SIG-M5 treated with dmso at 0.1 percent for 504 hours (cell line): Measurements from ENCODE around the gene ZAR1.
"Not testable (repeated sequence)": the region's sequence is repeated elsewhere in the genome, so short reads cannot be mapped to it uniquely, and the experiment has no call there.

Source experiments
- DNase-seq: peaks from one replicate; lab custom pipeline; 2025; ENCODE audit not compliant: unreplicated experiment; lab: John Stamatoyannopoulos, UW

The ZAR1 gene, protein sequence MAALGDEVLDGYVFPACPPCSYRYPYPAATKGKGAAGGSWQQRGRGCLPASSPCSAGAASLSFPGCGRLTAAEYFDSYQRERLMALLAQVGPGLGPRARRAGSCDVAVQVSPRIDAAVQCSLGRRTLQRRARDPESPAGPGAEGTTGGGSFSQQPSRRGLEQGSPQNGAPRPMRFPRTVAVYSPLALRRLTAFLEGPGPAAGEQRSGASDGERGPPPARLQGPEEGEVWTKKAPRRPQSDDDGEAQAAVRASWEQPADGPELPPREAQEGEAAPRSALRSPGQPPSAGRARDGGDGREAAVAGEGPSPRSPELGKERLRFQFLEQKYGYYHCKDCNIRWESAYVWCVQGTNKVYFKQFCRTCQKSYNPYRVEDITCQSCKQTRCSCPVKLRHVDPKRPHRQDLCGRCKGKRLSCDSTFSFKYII

DNA sequence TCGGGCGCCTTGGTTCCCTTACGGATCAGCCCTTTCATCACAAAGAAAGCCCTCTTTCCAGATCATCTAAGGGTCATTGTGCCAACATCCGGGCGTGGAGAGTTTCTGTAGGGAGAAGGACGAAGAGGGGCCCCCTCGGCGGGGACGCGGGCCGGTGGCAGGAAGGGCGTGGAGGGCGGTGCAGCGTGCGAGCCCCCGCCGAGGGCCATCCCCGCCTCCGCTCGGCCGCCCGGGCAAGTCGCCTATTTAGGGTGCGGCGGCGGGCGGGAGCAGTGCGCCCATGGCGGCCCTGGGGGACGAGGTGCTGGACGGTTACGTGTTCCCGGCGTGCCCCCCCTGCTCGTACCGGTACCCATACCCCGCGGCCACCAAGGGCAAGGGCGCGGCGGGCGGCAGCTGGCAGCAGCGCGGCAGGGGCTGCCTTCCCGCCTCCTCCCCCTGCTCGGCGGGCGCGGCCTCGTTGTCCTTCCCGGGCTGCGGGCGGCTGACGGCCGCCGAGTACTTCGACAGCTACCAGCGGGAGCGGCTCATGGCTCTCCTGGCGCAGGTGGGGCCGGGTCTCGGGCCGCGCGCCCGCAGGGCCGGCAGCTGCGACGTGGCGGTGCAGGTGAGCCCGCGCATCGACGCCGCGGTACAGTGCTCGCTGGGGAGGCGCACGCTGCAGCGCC is at the start of gene ZAR1:
TSS of gene ZAR1 (plus strand) at position 241 of the 668 bp plus-strand sequence. CDS start at position 281, 40 bp downstream.
- no peak for DNase-seq

DNA sequence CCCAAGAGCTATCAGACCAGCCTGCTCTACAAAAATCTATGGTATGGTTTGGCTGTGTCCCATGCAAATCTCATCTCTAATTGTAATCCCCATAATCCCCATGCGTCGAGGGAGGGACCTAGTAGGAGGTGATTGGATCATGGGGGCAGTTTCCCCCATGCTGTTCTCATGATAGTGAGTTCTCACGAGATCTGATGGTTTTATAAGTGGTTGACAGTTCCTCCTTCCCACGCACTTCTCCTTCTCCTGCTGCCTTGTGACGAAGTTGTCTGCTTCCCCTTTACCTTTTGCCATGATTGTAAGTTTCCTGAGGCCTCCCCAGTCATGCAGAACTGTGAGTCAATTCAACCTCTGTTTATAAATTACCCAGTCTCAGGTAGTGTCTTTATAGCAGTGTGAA is 49.1 kb upstream of the ZAR1 start:
- not testable (repeated sequence) for DNase-seq

DNA sequence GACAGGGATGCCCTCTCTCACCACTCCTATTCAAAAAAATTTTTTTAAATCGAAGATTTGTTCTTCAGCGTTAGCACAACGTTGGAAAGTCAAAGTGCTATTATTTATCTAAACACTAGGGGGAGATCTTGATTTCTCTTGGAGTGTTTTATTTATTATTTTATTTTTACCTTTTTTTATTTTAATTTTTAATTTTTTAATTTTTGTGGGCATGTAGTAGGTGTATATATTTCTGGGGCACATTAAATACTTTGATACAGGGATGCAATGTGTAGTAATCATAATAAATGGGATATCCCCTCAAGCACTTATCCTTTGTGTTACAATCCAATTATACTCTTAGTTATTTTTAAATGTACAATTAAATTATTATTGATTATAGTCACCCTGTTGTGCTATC is 44.3 kb upstream of the ZAR1 start:
- DNase-seq: no peak

DNA sequence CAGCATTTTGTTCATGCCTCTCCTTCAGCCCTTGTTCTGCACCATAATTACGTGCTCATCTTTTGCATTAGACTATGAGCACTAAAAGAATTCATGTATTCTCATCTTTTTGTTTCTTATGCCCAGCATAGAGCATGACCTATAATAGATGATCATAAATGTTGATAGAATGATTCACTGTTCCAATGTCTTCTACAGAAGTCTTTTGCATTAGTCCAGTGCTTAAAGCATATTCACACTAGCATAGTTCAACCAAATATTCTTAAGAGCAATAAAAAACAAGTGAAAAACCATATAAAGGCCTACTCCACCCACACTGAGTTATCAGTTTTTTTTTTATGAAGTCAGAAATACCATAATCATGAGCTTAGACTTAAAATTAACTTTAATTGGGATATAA is 43.4 kb upstream of the ZAR1 start:
- no peak for DNase-seq

DNA sequence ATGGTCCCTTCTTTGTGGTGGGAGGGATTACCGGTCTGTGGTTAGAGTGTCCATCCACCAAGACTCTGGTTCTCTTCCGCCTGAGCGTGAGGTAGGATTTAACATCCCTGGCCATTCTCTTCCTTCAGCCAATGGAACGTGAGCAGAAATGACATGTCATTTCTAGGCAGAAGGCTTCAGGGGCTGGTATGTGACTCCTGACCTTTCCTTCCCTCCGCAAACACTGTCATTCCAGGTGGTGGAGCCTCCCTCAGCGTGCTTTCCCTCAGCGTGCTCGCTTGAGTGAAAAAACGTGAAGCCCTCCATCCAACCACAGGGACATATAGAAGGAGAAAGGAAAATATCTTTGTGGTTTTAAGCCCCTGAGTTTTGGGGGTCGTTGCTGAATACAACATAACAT is 40.9 kb upstream of the ZAR1 start:
- DNase-seq: no peak

DNA sequence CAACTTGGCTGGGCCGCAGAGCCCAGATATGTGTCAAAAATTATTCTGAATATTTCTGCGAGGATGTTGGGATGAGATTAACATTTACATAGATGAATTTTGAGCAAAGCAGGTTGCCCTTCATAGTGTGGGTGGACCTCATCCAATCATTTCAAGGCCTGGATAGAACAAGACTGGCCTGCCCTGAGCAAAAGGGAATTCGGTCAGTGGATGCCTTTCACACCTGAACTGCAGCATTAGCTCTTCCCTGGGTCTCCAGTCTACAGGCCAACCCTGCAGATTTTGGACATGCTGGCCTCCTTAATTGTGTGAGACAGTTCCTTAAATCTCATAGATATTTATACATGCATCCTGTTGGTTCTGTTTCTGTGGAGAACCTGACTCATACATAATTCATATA is 39.3 kb upstream of the ZAR1 start:
- DNase-seq: no peak

DNA sequence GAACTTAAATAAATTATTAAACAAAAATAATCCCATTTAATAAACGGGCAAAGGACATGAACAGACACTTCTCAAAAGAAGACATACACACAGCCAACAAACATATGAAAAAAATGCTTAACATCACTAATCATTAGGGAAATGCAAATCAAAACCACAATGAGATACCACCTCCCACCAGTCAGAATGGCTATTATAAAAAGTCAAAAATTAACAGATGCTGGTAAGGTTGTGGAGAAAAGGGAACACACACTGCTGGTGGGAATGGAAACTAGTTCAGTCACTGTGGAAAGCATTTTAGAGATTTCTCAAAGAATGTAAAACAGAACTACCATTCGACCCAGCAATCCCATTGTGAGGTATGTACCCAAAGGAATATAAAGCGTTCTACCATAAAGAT is 38.4 kb upstream of the ZAR1 start:
- DNase-seq: not testable (repeated sequence)

DNA sequence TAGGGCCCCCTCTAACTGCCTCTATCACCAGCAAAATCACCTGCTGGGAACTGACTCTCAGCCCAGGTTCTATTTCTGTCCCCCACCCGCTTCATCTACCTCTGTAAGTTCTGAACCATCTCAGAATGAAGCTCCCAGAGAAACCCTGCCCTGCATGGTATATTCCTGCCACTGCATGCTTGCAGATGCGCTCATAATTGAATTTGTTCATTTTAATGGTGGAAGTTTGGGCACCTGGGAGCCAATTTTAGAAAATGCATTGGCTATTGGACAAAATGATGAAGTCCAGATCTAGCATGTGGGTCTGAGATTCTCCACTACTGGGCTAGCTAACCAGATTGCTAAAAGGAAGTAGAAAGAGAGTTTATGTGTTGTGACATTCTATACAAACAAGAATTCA is 35.5 kb upstream of the ZAR1 start:
- DNase-seq: no peak

DNA sequence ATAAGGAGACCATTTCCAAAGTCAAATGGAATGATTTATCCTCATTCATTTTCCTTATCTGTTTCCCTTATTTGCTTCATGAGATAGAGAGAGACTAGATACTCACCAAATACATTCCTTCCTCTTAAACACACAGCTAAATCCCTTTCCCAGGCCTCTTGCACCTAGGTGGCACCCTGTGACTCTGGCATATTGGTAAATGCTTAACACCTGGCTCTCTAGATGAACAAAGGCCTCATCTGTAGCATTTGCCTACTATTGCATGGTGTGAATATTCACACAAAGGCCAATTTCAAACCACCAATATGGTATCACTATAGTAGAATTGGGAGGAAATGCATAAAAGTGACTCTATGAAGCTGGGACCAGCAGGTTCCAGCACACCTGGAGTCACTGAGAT is 29.1 kb upstream of the ZAR1 start:
- no peak for DNase-seq

DNA sequence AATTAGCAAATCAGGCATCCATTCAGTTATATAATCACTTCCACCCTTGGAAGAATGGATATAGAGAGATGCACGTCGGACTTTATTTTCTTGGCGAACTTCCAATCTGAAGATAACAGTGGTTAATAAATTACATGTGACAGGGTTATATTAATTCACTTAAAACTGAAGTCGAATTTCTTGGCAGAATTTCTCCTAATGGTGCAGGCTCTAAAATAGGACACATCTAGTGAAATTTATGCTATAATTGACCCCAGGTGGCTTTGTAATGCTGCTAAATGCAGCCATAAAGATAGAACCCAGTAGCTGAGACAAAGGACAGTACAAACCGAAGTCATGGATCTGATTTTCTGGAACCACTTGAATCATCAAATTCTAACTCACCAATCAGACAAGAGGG is 27.7 kb upstream of the ZAR1 start:
- DNase-seq: no peak

DNA sequence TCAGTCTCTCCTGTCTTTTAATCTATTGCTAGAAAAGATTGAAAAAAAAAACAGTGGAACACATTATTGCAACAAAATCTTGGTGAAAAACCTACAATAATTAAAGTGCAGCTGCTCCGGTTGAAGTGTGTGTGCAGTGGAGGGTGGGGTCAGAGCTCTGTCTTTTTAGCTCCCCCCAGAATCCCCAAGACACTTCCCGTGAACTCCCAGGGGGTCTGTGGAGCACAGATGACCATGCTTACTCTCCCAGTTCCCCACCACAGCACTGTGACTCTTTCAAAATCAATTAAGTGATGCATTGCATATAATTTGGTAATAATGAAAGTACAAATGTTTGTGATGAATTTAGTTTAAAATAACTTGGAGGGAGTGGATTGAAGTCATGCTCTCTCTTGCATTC is 22.6 kb upstream of the ZAR1 start:
- DNase-seq: no peak

DNA sequence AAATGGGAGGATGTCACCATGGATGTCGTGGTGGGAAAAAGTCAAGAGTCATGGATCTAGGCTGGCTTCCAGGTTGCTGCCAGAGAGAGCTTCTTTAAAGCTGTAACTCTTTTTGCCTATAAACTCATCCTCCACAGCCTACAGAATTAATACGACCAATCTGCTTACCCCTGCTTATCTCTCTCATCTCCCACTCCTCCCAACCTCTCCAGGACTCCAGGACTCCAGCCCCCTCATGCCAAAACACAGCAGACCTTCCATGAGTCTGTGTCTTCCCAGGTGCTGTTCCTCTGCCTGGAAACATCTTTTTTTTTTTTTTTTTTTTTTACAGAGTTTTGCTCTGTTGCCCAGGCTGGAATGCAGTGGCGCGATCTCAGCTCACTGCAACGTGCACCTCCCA is 22.2 kb upstream of the ZAR1 start:
- DNase-seq: no peak

DNA sequence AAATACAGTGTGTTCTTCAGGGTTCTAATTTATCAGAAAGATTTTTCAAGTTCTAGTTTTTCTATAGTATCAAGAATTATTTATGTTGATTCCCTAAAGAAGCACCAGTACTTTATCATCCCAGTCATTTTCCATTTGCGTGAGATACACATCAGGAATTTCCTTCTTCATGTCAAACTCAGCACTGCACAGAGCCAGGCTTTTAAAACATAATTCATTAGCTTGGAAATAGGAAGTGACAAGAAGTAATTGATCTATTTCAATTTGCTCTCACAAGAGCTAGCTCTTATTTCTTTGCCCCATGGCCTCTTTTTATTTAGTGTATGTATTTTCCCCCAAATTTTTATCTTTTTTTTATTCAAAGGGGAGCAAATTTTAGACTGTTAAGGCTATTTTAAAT is 19.9 kb upstream of the ZAR1 start:
- no peak for DNase-seq

DNA sequence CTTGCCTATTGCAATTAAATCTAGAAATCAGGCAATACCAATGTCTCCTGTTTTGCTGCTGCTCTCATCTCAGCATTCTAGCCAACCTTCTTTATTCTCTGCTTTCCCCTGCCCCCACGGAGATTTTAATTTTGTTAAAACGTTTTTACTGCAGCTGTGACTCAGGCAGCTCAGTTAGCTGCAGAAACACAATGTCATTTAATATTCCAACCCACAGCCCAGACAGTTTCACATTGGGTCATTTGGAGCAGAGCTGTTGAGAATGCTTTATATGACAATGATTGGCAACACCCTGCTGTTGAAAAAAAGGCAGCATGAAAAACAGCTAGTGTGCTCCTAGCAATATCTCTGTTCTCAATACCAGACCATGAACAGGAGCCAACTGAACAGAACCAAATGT is 19.5 kb upstream of the ZAR1 start:
- DNase-seq: no peak

DNA sequence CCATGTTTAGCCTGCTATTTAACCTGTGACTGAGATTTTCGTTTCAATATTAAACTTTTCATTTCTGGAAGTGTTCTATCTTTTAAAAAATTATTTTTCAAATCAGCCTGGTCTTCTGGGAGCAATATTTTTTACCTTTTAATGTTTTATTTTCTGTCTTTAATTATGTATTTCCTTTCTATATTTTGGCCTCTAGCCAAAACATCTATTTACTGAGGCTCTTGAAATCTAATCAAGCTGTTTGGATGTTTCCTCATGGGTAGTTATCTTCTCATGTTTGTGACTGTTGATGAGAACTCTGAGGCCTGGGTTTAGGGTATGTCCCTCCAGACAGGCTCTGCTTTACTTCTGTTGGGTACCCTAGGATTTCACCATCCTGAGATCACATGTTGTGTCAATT is 17.3 kb upstream of the ZAR1 start:
- no peak for DNase-seq

DNA sequence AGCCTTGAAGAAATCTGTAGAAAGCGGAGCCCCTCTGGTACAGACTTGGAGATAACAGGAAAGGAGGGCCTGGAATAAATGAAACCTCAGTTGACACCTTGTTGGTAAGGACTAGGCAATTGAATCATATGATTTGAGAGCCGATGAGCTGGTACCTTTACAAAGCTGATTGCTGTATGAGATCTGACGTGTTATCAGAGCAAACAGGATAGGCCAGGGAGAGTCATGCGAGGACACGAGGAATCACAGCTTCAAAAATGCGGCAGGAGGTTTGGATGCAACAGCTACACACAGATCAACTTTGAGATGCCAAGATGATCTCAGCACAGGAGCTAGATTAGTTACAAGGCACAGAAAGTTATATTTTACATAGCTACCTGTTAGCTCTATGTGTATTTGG is 14.3 kb upstream of the ZAR1 start:
- no peak for DNase-seq

DNA sequence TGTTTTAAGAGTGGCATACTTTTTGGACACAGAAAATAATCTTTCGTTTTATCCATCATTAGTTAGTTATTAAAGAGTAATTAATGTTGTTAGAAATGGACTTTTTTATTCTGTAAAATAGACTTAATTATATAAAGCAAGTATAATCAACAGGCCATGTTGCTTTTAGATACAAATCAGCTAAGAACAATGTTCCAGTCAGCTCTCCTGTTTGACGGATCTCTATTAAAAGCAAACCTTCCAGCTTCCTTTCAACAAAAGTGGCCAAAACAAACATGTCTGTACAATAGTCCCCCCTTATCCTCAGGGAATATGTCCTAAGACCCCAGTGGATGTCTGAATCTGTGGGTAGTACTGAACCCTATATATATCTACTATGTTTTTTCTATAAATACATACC is 11.8 kb upstream of the ZAR1 start:
- no peak for DNase-seq

DNA sequence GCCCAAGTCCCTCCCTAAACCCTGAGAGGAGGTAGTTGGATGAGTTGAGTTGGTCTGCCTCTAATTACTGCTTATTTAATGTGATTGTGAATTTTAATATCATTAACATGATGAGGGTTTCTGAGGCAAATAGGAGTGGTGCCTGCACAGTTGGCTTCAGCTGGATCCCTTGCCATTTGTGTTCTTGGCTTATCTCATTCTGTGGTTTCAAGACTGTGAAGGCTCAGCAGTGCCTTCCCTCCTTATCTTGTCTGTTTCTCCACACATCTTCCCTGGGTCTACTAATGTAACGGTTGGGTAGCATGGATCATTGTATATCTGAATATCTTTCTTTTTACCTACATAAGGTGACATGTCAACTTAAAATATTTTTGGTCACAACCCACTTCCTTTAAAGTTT is 8.5 kb upstream of the ZAR1 start:
- DNase-seq: no peak

DNA sequence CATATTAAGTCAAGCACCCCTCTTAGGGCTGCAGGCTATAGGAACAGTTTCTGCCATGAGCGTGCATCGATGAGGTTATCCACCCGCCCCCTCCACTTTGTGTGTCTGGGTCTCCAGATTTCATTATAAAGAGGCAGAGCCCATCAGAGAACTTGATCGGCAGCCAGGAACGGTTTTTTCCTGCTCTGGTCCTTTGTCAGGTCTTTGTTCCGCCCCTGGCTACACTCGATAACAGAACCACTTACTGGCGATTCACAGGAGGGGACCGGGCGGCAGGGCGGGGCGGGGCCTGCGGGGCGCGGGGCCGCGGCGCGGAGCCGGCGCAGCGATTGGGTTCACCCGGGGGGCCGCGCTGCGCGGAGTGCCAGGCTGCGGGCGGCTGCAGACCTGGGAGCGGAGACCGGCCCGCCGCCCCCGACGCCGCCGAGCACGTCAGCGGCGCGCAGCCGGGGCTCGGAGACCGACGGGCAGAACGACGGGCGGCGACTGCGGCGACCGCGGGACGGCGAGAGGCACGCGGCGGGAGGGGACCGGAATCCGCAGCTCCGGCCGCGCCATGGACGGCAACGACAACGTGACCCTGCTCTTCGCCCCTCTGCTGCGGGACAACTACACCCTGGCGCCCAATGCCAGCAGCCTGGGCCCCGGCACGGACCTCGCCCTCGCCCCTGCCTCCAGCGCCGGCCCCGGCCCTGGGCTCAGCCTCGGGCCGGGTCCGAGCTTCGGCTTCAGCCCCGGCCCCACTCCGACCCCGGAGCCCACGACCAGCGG is 6.9 kb upstream of the ZAR1 start, which contains the start of gene SLC10A4:
TSS of gene SLC10A4 (plus strand) at position 338 of the 771 bp plus-strand sequence. CDS start at position 557, 219 bp downstream.
- no peak for DNase-seq

DNA sequence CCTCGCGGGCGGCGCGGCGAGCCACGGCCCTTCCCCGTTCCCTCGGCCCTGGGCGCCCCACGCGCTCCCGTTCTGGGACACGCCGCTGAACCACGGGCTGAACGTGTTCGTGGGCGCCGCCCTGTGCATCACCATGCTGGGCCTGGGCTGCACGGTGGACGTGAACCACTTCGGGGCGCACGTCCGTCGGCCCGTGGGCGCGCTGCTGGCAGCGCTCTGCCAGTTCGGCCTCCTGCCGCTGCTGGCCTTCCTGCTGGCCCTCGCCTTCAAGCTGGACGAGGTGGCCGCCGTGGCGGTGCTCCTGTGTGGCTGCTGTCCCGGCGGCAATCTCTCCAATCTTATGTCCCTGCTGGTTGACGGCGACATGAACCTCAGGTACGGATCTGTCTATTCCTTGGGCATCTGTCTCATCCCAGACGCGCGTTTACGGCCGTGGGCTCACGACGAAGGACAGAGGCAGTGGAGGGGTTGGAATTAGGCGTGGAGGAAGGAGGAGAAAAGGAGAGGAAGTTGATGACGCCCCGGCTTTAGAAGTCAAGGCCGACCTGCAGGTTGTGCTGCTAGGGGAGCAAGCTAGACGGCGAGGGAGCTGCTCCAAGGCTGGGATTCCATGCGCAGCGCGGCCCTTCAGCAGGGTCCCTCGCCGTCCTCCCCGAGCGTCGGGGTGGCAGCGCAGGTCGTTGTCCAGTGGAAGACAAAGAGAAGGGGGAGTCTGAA is 6.1 kb upstream of the ZAR1 start:
- DNase-seq: no peak

DNA sequence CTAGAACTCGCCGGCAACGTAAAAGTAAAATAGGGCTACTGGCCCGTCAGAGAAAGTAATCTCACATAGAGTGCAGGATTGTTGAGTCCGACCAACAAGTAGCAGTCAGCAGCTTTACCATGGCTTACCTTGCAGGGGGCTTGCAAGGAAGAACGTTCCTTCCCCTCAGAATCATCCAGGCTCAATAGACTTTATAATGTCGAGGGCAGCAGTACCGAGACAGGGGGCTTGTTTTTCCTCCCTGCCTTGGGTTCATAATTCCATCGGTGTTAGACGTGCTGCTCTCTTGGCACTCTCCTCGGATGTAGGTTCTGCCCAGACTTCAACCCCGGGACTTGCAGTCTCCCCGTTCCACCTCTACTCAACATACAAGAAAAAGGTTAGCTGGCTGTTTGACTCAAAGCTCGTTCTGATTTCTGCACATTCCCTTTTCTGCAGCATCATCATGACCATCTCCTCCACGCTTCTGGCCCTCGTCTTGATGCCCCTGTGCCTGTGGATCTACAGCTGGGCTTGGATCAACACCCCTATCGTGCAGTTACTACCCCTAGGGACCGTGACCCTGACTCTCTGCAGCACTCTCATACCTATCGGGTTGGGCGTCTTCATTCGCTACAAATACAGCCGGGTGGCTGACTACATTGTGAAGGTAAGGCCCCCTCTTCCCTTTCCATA is 5.4 kb upstream of the ZAR1 start:
- no peak for DNase-seq
